ENCODE results near the gene C5orf15. TPM values are rescaled to one million over a fixed set of nuclear protein-coding genes. Genes with fewer than 3 reads are reported as not detected.

The C5orf15 gene
- total RNA-seq, 1 experiment from 2014 or later: 28.8 TPM

GRCh38 chr5:133930813-133931090, 37.7 kb downstream of the C5orf15 start:
- TF ChIP-seq ZNF274 (IDR thresholded peaks at IDR 0.05; ENCODE audit: low read depth, low read length) (no peak), ZFX (IDR thresholded peaks at IDR 0.05) (no peak), TCF7L2 (IDR thresholded peaks at IDR 0.05; ENCODE audit: borderline replicate concordance, extremely low read depth, insufficient read depth, insufficient read length) (no peak), REST (IDR thresholded peaks at IDR 0.05; ENCODE audit: low read depth) (no peak), YY1 (IDR thresholded peaks at IDR 0.05; ENCODE audit: extremely low read depth, insufficient replicate concordance, low read depth, low read length) (no peak), EZH2phosphoT487 (IDR thresholded peaks at IDR 0.05; ENCODE audit: borderline replicate concordance) (no peak), RAD21 (IDR thresholded peaks at IDR 0.05; ENCODE audit: low read depth) (no peak), FOSL1 (IDR thresholded peaks at IDR 0.05; ENCODE audit: low read depth) (no peak), ELF1 (IDR thresholded peaks at IDR 0.05; ENCODE audit: borderline replicate concordance, low read depth) (no peak), POLR2A (IDR thresholded peaks at IDR 0.05; ENCODE audit: borderline replicate concordance, extremely low read depth, insufficient read depth, insufficient read length) (no peak), SP1 (IDR thresholded peaks at IDR 0.05; ENCODE audit: low read depth) (no peak), POLR2AphosphoS5 (IDR thresholded peaks at IDR 0.05; ENCODE audit: low read depth, low read length) (no peak)
- Histone ChIP-seq H3K9me2 (ENCODE audit: insufficient read depth) (no peaks in the 10 kb centered on the region), H3K27me3 (ENCODE audit: insufficient read depth, low read length) (no peaks in the 10 kb centered on the region; the same call in 1 of the 2 replicates), H3K36me3 (ENCODE audit: control insufficient read depth in 1 of 2, insufficient read depth in 2 of 2, low read length in 2 of 2) (no peaks in the 10 kb centered on the region), H3K27ac (ENCODE audit: low read depth, low read length) (no peak overlapping the region), H2AFZ (ENCODE audit: low read depth, low read length, poor library complexity, severe bottlenecking) (no peak overlapping the region), H3K79me2 (ENCODE audit: insufficient read depth, low read length) (no peaks in the 10 kb centered on the region), H3K9me3 (ENCODE audit: control insufficient read depth in 1 of 2, insufficient read depth in 1 of 2, low read depth in 1 of 2, low read length in 2 of 2) (no peaks in the 10 kb centered on the region), H4K20me1 (ENCODE audit: insufficient read depth) (no peaks in the 10 kb centered on the region), H3K4me1 (ENCODE audit: control insufficient read depth in 1 of 2, insufficient read depth in 2 of 2, low read length in 2 of 2) (no peaks in the 10 kb centered on the region), H3K9ac (ENCODE audit: low read length) (no peak overlapping the region), H3K4me3 (replicated peaks in 1 of 2; ENCODE audit: low read depth in 1 of 2, low read length in 2 of 2) (no peak overlapping the region), H3K4me2 (ENCODE audit: low read length) (no peak overlapping the region)
- intact Hi-C loops (cut with micrococcal nuclease): no loop called here
- ChIA-PET RAD21 (ENCODE audit: low non-redundant PET in 1 of 2, low total read pairs in 2 of 2, uncharacterized antibody in 2 of 2, unreplicated experiment in 2 of 2) (no interaction called here), POLR2A (no interaction called here), CTCF (no interaction called here)
- ATAC-seq (no peak), DNase-seq (ENCODE audit: low read depth, low spot score) (no peak)
- BruUV-seq (replicated peaks): no TSS peak

Measured in HCT116 (cell line).